WTC11 (cell line): ENCODE data around the gene XRCC4. TPM values are rescaled to one million over a fixed set of nuclear protein-coding genes. Genes with fewer than 3 reads are reported as not detected.

Experiments used
- ATAC-seq: fragments of 200-7000 bp; cut with Tn5 transposase; 2 replicates; pipeline ENCODE4 v1.10.0; 2021; ENCODE audit warnings: mild to moderate bottlenecking, moderate library complexity
- CTCF ChIA-PET: fragments of 300-600 bp; sonication (Branson Sonifier 250); formaldehyde crosslinking; loops from one replicate; lab custom pipeline; 2021; ENCODE audit warnings: antibody characterized with exemption; lab: Charles Lee
- POLR2A ChIA-PET: fragments of 350-600 bp; sonication (Branson Sonifier 250); formaldehyde crosslinking; loops from one replicate; lab custom pipeline; 2021; ENCODE audit warnings: antibody characterized with exemption; lab: Charles Lee
- DNase-seq: peaks from one replicate; pipeline ENCODE4 v3.0.0; 2021; ENCODE audit warnings: low spot score
- H3K27ac Mint-ChIP-seq: 2 replicates; pipeline ENCODE4 v1.8.0; 2021; ENCODE audit warnings: mixed read lengths
- H3K27me3 Mint-ChIP-seq: 2 replicates; pipeline ENCODE4 v1.8.0; 2021; ENCODE audit warnings: low read depth, mild to moderate bottlenecking, moderate library complexity, mixed read lengths
- H3K36me3 Mint-ChIP-seq: 2 replicates; pipeline ENCODE4 v1.8.0; 2021; ENCODE audit warnings: mixed read lengths
- H3K4me1 Mint-ChIP-seq: 2 replicates; pipeline ENCODE4 v1.8.0; 2022; ENCODE audit warnings: mixed read lengths
- H3K4me3 Mint-ChIP-seq: 2 replicates; pipeline ENCODE4 v1.8.0; 2021; ENCODE audit warnings: mild to moderate bottlenecking, moderate library complexity, mixed read lengths
- H3K9me3 Mint-ChIP-seq: 2 replicates; pipeline ENCODE4 v1.8.0; 2021; ENCODE audit warnings: mixed read lengths
- AR ChIP-seq: fragments of 250-450 bp; sonication (Bioruptor Pico); IDR thresholded peaks from 2 replicates; pipeline ENCODE4 v1.9.0; 2021; ENCODE audit warnings: mild to moderate bottlenecking
- ATF1 ChIP-seq: sonication (generic); formaldehyde crosslinking; IDR thresholded peaks from 2 replicates; pipeline ENCODE4 v1.8.1; 2023; ENCODE audit warnings: mild to moderate bottlenecking, moderate library complexity, missing genetic modification reagents
- CREM ChIP-seq: sonication (generic); formaldehyde crosslinking; IDR thresholded peaks from 2 replicates; pipeline ENCODE4 v1.8.1; 2022; ENCODE audit warnings: mild to moderate bottlenecking, missing genetic modification reagents, moderate library complexity
- E2F4 ChIP-seq: sonication (generic); formaldehyde crosslinking; IDR thresholded peaks from 2 replicates; pipeline ENCODE4 v1.8.1; 2022; ENCODE audit warnings: low read depth, mild to moderate bottlenecking, moderate library complexity, missing genetic modification reagents, borderline replicate concordance
- FOXJ3 ChIP-seq: sonication (generic); formaldehyde crosslinking; IDR thresholded peaks from 2 replicates; pipeline ENCODE4 v1.9.0; 2021; ENCODE audit warnings: missing genetic modification reagents, mild to moderate bottlenecking, borderline replicate concordance
- FOXP4 ChIP-seq: sonication (generic); formaldehyde crosslinking; IDR thresholded peaks from 2 replicates; pipeline ENCODE4 v1.8.0; 2022; ENCODE audit warnings: mild to moderate bottlenecking, missing genetic modification reagents
- GABPB1 ChIP-seq: sonication (generic); formaldehyde crosslinking; IDR thresholded peaks from 2 replicates; pipeline ENCODE4 v1.8.1; 2023; ENCODE audit warnings: mild to moderate bottlenecking, missing genetic modification reagents
- GRHL2 ChIP-seq: fragments of 250-450 bp; sonication (Bioruptor Pico); IDR thresholded peaks from 2 replicates; pipeline ENCODE4 v1.8.0; 2022; ENCODE audit warnings: mild to moderate bottlenecking, moderate library complexity; ENCODE audit not compliant: insufficient replicate concordance, severe bottlenecking
- GTF2I ChIP-seq: fragments of 250-450 bp; sonication (Bioruptor Pico); conservative IDR thresholded peaks from 2 replicates; pipeline ENCODE4 v1.4.0; 2021; ENCODE audit warnings: mild to moderate bottlenecking
- HMGA2 ChIP-seq: fragments of 250-450 bp; sonication (Bioruptor Pico); IDR thresholded peaks from 2 replicates; pipeline ENCODE4 v1.4.0; 2021; ENCODE audit warnings: mild to moderate bottlenecking, moderate library complexity
- IRF1 ChIP-seq: sonication (generic); formaldehyde crosslinking; IDR thresholded peaks from 2 replicates; pipeline ENCODE4 v1.8.0; 2023; ENCODE audit warnings: missing genetic modification reagents
- NFATC4 ChIP-seq: fragments of 250-450 bp; sonication (Bioruptor Pico); IDR thresholded peaks from 2 replicates; pipeline ENCODE4 v1.9.0; 2021; ENCODE audit warnings: mild to moderate bottlenecking
- NFE2L1 ChIP-seq: sonication (generic); formaldehyde crosslinking; IDR thresholded peaks from 2 replicates; pipeline ENCODE4 v1.8.1; 2023; ENCODE audit warnings: missing genetic modification reagents
- OVOL2 ChIP-seq: fragments of 250-450 bp; sonication (Bioruptor Pico); IDR thresholded peaks from 2 replicates; pipeline ENCODE4 v1.9.0; 2021; ENCODE audit warnings: mild to moderate bottlenecking, borderline replicate concordance
- RORB ChIP-seq: fragments of 250-450 bp; sonication (Bioruptor Pico); IDR thresholded peaks from 2 replicates; pipeline ENCODE4 v1.9.0; 2021; ENCODE audit warnings: mild to moderate bottlenecking
- STAT6 ChIP-seq: sonication (generic); formaldehyde crosslinking; conservative IDR thresholded peaks from 2 replicates; pipeline ENCODE4 v1.8.1; 2023; ENCODE audit warnings: mild to moderate bottlenecking, low read depth, missing genetic modification reagents, moderate library complexity
- USF2 ChIP-seq: sonication (generic); formaldehyde crosslinking; IDR thresholded peaks from 2 replicates; pipeline ENCODE4 v1.8.1; 2023; ENCODE audit warnings: mild to moderate bottlenecking, missing genetic modification reagents, moderate library complexity
- ZNF281 ChIP-seq: sonication (generic); formaldehyde crosslinking; IDR thresholded peaks from 2 replicates; pipeline ENCODE4 v1.8.0; 2023; ENCODE audit warnings: mild to moderate bottlenecking, missing genetic modification reagents
- total RNA-seq: library from RNA; stranded (reverse); gene quantifications from 3 replicates; pipeline ENCODE4 v1.2.3, GENCODE V29; 2021
- TF ChIP-seq, protein P1 (sequence below): sonication (generic); formaldehyde crosslinking; IDR thresholded peaks from 2 replicates; pipeline ENCODE4 v1.8.1; 2022; ENCODE audit warnings: mild to moderate bottlenecking, moderate library complexity, missing genetic modification reagents
- TF ChIP-seq, protein P2 (sequence below): sonication (generic); formaldehyde crosslinking; IDR thresholded peaks from 2 replicates; pipeline ENCODE4 v1.8.1; 2022; ENCODE audit warnings: mild to moderate bottlenecking, missing genetic modification reagents, moderate library complexity, borderline replicate concordance

Gene XRCC4
- total RNA-seq, 1 experiment from 2014 or later, result 13.5 TPM

DNA sequence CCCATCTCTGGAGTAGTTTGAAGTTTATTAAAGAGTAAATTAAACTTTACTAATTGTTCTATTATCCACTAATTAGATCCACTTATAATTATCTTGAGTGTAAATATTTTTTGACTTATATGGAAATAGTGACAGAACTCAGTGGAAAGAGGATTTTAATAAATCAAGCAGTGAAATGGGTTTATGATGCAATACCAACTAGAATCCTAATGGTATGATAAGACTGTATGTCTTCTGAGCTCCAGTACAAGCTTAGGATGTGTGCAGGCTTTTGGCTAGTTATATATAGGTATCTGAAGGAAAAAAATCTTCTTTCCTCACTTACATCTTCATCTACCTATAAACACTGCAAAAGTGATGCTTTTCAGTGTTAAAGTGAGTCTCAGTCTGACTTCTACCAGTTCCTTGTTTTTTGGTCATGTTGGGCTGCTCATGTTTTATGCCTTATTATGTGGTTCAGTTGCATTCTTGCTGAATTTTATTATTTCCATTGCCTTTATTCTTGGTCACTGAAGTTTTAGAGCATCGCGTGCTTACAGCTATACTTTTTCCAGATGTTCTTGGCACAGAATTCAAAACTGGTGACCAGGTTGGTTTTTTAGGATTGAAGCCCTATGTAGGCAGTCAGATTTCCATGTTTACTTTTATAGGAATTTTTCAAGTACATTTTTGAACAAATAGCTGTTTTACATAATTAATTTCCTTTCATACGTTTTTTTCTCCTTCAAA is 30.5 kb downstream of the XRCC4 start (continued):
- TF ChIP-seq NFATC4, result no peak
- no peak for TF ChIP-seq GTF2I (CRISPR knock-in tag)
- TF ChIP-seq NFE2L1, result no peak
- no peak for TF ChIP-seq OVOL2 (CRISPR knock-in tag)
- no peak for TF ChIP-seq CREM (CRISPR knock-in tag)
- TF ChIP-seq E2F4 (CRISPR knock-in tag), result no peak
- TF ChIP-seq HMGA2 (CRISPR knock-in tag), result no peak
- no peak for TF ChIP-seq GABPB1
- TF ChIP-seq RORB (CRISPR knock-in tag), result no peak
- TF ChIP-seq ATF1 (CRISPR knock-in tag), result no peak

DNA sequence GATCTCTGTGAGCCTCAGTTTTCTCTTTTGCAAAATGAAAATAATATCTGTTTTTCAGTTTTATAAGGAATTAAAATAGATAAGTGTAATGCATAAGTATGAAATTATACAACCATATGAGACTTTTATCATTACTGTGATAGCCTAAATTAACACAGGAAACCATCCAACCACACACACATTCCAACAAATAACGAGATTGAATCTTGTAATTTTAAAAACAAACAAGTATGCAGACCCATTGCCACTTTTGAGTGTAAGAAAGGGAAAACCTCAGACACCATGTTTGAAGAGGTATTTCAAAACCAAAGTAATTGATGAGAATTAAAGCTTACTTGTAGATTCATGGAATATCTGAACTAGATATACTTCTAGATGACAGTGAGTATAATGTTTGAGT is 32.0 kb downstream of the XRCC4 start:
- Mint-ChIP-seq H3K27ac (no peak overlapping the region), H3K36me3 (peaks cover 24% of the 10 kb centered on the region), H3K27me3 (no peaks in the 10 kb centered on the region), H3K4me1 (no peaks in the 10 kb centered on the region), H3K9me3 (peaks cover 22% of the 10 kb centered on the region), H3K4me3 (no peak overlapping the region)
- ChIA-PET POLR2A (no interaction called here), CTCF (no interaction called here)
- ATAC-seq (no peak), DNase-seq (no peak)
- TF ChIP-seq ZNF281 (no peak), GRHL2 (no peak), GABPB1 (no peak), USF2 (no peak), FOXJ3 (CRISPR knock-in tag) (no peak), FOXP4 (CRISPR knock-in tag) (no peak), RORB (CRISPR knock-in tag) (no peak), IRF1 (CRISPR knock-in tag) (no peak), STAT6 (no peak), AR (CRISPR knock-in tag) (no peak)
- TF ChIP-seq, protein P1, sequence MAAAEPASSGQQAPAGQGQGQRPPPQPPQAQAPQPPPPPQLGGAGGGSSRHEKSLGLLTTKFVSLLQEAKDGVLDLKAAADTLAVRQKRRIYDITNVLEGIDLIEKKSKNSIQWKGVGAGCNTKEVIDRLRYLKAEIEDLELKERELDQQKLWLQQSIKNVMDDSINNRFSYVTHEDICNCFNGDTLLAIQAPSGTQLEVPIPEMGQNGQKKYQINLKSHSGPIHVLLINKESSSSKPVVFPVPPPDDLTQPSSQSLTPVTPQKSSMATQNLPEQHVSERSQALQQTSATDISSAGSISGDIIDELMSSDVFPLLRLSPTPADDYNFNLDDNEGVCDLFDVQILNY, result no peak
- TF ChIP-seq, protein P2, sequence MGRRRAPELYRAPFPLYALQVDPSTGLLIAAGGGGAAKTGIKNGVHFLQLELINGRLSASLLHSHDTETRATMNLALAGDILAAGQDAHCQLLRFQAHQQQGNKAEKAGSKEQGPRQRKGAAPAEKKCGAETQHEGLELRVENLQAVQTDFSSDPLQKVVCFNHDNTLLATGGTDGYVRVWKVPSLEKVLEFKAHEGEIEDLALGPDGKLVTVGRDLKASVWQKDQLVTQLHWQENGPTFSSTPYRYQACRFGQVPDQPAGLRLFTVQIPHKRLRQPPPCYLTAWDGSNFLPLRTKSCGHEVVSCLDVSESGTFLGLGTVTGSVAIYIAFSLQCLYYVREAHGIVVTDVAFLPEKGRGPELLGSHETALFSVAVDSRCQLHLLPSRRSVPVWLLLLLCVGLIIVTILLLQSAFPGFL, result no peak
